Body of pancreas (tissue), 4 donors: ENCODE results near the gene NELFB.

Experiments
- CTCF ChIP-seq, 7 experiments: fragments of 450-650 bp in 4 of 7; fragments of 200-600 bp in 3 of 7; sonication (generic) in 3 of 7; IDR thresholded peaks; one replicate each; pipeline ENCODE4 v1.5.1; 2016 to 2019; ENCODE audit warnings: antibody characterized with exemption in 7 of 7
- POLR2A ChIP-seq, 3 donors: fragments of 450-650 bp; IDR thresholded peaks; one replicate each; pipeline ENCODE4 v1.6.1; 2016; ENCODE audit warnings: antibody characterized with exemption in 3 of 3, mild to moderate bottlenecking in 2 of 3

- TF ChIP-seq POLR2A (IDR thresholded peaks at IDR 0.05) (no peak), CTCF (IDR thresholded peaks at IDR 0.05) (peak in 4 of 7 experiments; percentile 85 to 90 (median 86))
Observed at GRCh38 chr9:137295238-137295811, 40.2 kb downstream of the NELFB start.
